Spleen (tissue), 11 donors: Measurements from ENCODE around the gene CXCL14. TPM values are rescaled to one million over a fixed set of nuclear protein-coding genes. Genes with fewer than 3 reads are reported as not detected.

Experiments used
- DNase-seq: peaks from one replicate; pipeline ENCODE4 v3.0.0-alpha.2; 2020
- H3K27ac ChIP-seq, 8 donors: fragments of 200-600 bp; sonication (generic) in 7 of 8; 1 replicate in 4 of 8; 2 replicates in 4 of 8; pipeline versions ENCODE4 v1.5.0 to v1.8.0; 2016 to 2021; ENCODE audit warnings: inconsistent platforms in 4 of 8, mild to moderate bottlenecking in 4 of 8, moderate library complexity in 1 of 8
- H3K27me3 ChIP-seq, 7 donors: fragments of 200-600 bp; sonication (generic) in 6 of 7; replicated peaks in 1 of 7; 1 replicate in 4 of 7; 2 replicates in 3 of 7; pipeline versions ENCODE4 v1.5.0 to v1.8.0; 2016 to 2021; ENCODE audit warnings: inconsistent platforms in 3 of 7, mild to moderate bottlenecking in 1 of 7
- H3K36me3 ChIP-seq, 6 donors: fragments of 200-600 bp; sonication (generic) in 5 of 6; 1 replicate in 4 of 6; 2 replicates in 2 of 6; pipeline versions ENCODE4 v1.5.0 to v1.8.0; 2016 to 2021; ENCODE audit warnings: inconsistent platforms in 2 of 6
- H3K4me1 ChIP-seq, 6 donors: fragments of 200-600 bp; sonication (generic) in 5 of 6; 1 replicate in 3 of 6; 2 replicates in 3 of 6; pipeline versions ENCODE4 v1.5.0 to v1.8.0; 2016 to 2021; ENCODE audit warnings: inconsistent platforms in 3 of 6
- H3K4me3 ChIP-seq, 8 donors: fragments of 200-600 bp; sonication (generic) in 7 of 8; 1 replicate in 4 of 8; 2 replicates in 4 of 8; pipeline versions ENCODE4 v1.5.0 to v1.8.0; 2016 to 2021; ENCODE audit warnings: inconsistent platforms in 4 of 8, mild to moderate bottlenecking in 4 of 8, moderate library complexity in 2 of 8
- H3K9me3 ChIP-seq, 8 donors: fragments of 200-600 bp; sonication (generic) in 7 of 8; 1 replicate in 4 of 8; 2 replicates in 4 of 8; pipeline versions ENCODE4 v1.5.0 to v1.8.0; 2016 to 2021; ENCODE audit warnings: inconsistent platforms in 4 of 8
- POLR2A ChIP-seq, 3 donors: fragments of 450-650 bp; IDR thresholded peaks; one replicate each; pipeline ENCODE4 v1.5.1; 2017; ENCODE audit warnings: antibody characterized with exemption in 3 of 3, mild to moderate bottlenecking in 1 of 3
- POLR2AphosphoS5 ChIP-seq, 3 donors: sonication (generic); formaldehyde crosslinking; IDR thresholded peaks; one replicate each; pipeline ENCODE4 v1.5.1; 2017; ENCODE audit warnings: antibody characterized with exemption in 3 of 3
- WGBS, 5 donors: extraction: QIAGEN DNeasy Blood & Tissue Kit in 3 of 5; methylation state at CpG; one replicate each; pipeline versions ENCODE4 v1.1.5 to v1.1.7; 2013 to 2018; 5-methylcytosine and 5-hydroxymethylcytosine counted together
- intact Hi-C: fragments of 100-400 bp; cut with DNase I; formaldehyde crosslinking; loops from one replicate; pipeline ENCODE4 v1.15.0; 2023; ENCODE audit warnings: low total_unique reads
- polyA plus RNA-seq, 3 donors: library from polyadenylated mRNA; stranded (reverse); fragments of 200-250 nt; gene quantifications; one replicate each; pipeline ENCODE4 v1.2.1, GENCODE V29; 2013
- total RNA-seq, 7 donors: library from RNA; depleted of rRNA in 3 of 7; stranded (reverse); fragments of >200 nt in 3 of 7; fragmentation: NEBNext Ultra II Directional in 4 of 7; extraction: Animal tissue kit (Norgen Biotek cat#: 25700) in 4 of 7; gene quantifications; one replicate each; pipeline versions ENCODE4 v1.1.0 to v1.2.1, GENCODE V29; 2016 to 2021
- TF ChIP-seq, protein P1 (sequence below), 11 experiments: fragments of 200-600 bp in 7 of 11; fragments of 450-650 bp in 4 of 11; sonication (generic) in 4 of 11; IDR thresholded peaks in 8 of 11; conservative IDR thresholded peaks in 3 of 11; 1 replicate in 7 of 11; 2 replicates in 4 of 11; pipeline versions ENCODE4 v1.4.0 to v1.8.0; 2016 to 2021; ENCODE audit warnings: antibody characterized with exemption in 11 of 11, inconsistent platforms in 4 of 11, mild to moderate bottlenecking in 1 of 11
- donor health status: healthy with polysubstance abuse.
- donor health status: DM: no; HTN: no; CAD: no; lungs with moderate emphysema.
- donor health status: DM: no; HTN: no; CAD: no.
- donor health status: Bipolar disorder and iron deficiency.
- donor health status: healthy.
- donor health status: DM: no; HTN: no; CAD: no.
- donor health status: DM: yes; HTN: yes; CAD: no.

Gene CXCL14
- total and polyA plus RNA-seq, 10 donors, result 10.3 to 67.1 (median 43.5) TPM

DNA sequence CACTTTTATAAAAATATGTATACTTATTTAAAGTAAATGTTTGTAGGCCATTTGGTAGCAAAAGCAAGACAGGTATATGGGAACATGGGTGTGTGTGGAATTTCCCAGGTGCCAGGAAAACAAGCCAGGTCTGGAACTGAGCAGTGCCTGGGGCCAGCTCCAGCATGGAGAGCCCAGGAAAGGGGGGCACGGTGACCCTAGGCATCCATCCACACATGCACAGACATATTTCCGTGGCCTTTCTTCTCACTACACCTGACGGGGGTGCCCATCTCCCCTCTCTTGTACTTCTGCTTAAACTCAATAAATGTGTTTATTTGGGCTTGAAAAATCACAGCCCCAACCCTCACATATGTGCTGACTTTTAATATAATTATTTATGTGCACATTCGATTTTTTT lies 31.2 kb upstream of the CXCL14 start:
- Histone ChIP-seq H3K27me3 (peaks cover 0 to 39% (median 0%) of the 10 kb centered on the region in 7 donors), H3K4me3 (no peak overlapping the region), H3K27ac (no peak overlapping the region), H3K9me3 (no peaks in the 10 kb centered on the region), H3K36me3 (no peaks in the 10 kb centered on the region), H3K4me1 (no peaks in the 10 kb centered on the region)
- WGBS, 5 donors, result 75 to 89% (median 79%) methylated on average over 4 of the region's 4 CpGs
- TF ChIP-seq POLR2A (IDR thresholded peaks at IDR 0.05) (no peak), POLR2AphosphoS5 (IDR thresholded peaks at IDR 0.05) (no peak)
- TF ChIP-seq, protein P1, sequence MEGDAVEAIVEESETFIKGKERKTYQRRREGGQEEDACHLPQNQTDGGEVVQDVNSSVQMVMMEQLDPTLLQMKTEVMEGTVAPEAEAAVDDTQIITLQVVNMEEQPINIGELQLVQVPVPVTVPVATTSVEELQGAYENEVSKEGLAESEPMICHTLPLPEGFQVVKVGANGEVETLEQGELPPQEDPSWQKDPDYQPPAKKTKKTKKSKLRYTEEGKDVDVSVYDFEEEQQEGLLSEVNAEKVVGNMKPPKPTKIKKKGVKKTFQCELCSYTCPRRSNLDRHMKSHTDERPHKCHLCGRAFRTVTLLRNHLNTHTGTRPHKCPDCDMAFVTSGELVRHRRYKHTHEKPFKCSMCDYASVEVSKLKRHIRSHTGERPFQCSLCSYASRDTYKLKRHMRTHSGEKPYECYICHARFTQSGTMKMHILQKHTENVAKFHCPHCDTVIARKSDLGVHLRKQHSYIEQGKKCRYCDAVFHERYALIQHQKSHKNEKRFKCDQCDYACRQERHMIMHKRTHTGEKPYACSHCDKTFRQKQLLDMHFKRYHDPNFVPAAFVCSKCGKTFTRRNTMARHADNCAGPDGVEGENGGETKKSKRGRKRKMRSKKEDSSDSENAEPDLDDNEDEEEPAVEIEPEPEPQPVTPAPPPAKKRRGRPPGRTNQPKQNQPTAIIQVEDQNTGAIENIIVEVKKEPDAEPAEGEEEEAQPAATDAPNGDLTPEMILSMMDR (IDR thresholded peaks at IDR 0.05 in 8 of 11, conservative IDR thresholded peaks at IDR 0.05 in 3 of 11), result no peak
- intact Hi-C loops, result no loop called here
- no peak for DNase-seq

- Histone ChIP-seq H3K36me3 (no peaks in the 10 kb centered on the region), H3K27ac (no peak overlapping the region), H3K27me3 (peaks cover 0 to 39% (median 0%) of the 10 kb centered on the region in 7 donors), H3K9me3 (no peaks in the 10 kb centered on the region), H3K4me1 (no peaks in the 10 kb centered on the region), H3K4me3 (no peak overlapping the region)
- DNase-seq, result no peak
- TF ChIP-seq POLR2AphosphoS5 (IDR thresholded peaks at IDR 0.05) (no peak), POLR2A (IDR thresholded peaks at IDR 0.05) (no peak)
- TF ChIP-seq, protein P1 (IDR thresholded peaks at IDR 0.05 in 8 of 11, conservative IDR thresholded peaks at IDR 0.05 in 3 of 11), result no peak
- WGBS, 5 donors, result 82 to 91% (median 85%) methylated on average over 4 of the region's 4 CpGs
- intact Hi-C loops, result no loop called here
These were observed 30.1 kb upstream of the CXCL14 start for GRCh38 chr5:135608761-135609443.

DNA sequence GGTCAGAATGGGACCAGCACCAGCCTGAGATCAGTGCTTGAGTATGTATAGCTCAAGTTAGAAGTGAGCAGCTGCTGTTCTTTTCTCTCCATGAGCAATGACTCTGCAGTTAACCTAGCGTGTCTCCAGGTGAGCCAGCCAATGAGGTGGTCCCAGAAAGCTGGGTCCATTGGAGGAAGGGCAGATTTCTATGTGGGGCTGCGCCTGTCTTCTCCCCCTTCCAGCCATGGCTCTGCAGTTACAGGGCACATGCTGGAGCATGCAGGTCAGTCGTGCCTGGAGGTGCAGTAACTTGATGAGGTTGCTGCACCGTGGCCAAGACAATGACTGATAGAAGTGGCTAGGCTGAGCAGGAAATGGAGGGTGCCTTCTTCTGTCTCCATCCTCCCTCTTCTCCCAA lies 29.6 kb upstream of the CXCL14 start:
- Histone ChIP-seq H3K27ac (no peak overlapping the region), H3K36me3 (no peaks in the 10 kb centered on the region), H3K27me3 (peaks cover 0 to 34% (median 0%) of the 10 kb centered on the region in 7 donors), H3K4me3 (no peak overlapping the region), H3K4me1 (no peaks in the 10 kb centered on the region), H3K9me3 (no peaks in the 10 kb centered on the region)
- DNase-seq, result no peak
- WGBS, 5 donors, result 62 to 77% (median 68%) methylated on average over 3 to 4 of the region's 4 CpGs
- TF ChIP-seq POLR2A (IDR thresholded peaks at IDR 0.05) (no peak), POLR2AphosphoS5 (IDR thresholded peaks at IDR 0.05) (no peak)
- TF ChIP-seq, protein P1 (IDR thresholded peaks at IDR 0.05 in 8 of 11, conservative IDR thresholded peaks at IDR 0.05 in 3 of 11), result no peak
- intact Hi-C loops, result no loop called here

DNA sequence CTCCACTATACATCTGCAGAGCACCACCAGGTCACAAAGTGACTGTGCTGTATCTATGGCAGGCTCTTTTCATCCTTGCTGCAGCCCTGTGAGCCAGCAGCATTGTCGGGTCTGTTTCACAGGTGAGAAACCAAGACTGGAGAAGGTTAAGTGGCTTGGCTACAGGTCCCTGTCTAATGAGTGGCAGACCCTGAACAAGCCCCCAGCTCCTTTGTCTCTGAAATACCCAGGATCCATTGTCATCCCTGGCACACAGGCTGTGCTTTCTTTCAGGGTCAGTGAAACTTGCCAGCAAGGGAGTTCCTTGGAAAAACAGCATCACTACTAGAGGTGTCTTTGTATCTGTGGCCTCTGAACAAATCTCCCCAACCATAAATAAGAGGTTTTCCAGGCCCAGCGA lies 27.6 kb upstream of the CXCL14 start:
- no peaks in the 10 kb centered on the region for H3K4me1 ChIP-seq
- DNase-seq, result no peak
- WGBS, 5 donors, result 84 to 94% (median 91%) methylated on average over 2 of the region's 2 CpGs
- intact Hi-C loops, result no loop called here
- H3K36me3 ChIP-seq, result no peaks in the 10 kb centered on the region
- peaks cover 0 to 23% (median 0%) of the 10 kb centered on the region in 7 donors for H3K27me3 ChIP-seq
- H3K27ac ChIP-seq, result no peak overlapping the region
- no peak overlapping the region for H3K4me3 ChIP-seq
- TF ChIP-seq, protein P1 (IDR thresholded peaks at IDR 0.05 in 8 of 11, conservative IDR thresholded peaks at IDR 0.05 in 3 of 11), result no peak
- no peak for TF ChIP-seq POLR2A (IDR thresholded peaks at IDR 0.05)
- TF ChIP-seq POLR2AphosphoS5 (IDR thresholded peaks at IDR 0.05), result no peak
- H3K9me3 ChIP-seq, result no peaks in the 10 kb centered on the region
